ENCODE measurements around the gene BTD. TPM values are rescaled to one million over a fixed set of nuclear protein-coding genes. Genes with fewer than 3 reads are reported as not detected.
A peak's percentile ranks its signal among the peaks of the same experiment; 100 is the strongest.

BTD gene
- total and polyA plus RNA-seq, 7 donors, result 6.6 to 35.5 (median 23.5) TPM

GRCh38 chr3:15660055-15660935, 58.8 kb downstream of the BTD start:
- H3K9me3 ChIP-seq, result peaks cover 0 to 14% (median 12%) of the 10 kb centered on the region in 4 donors
- no peak overlapping the region for H3K4me3 ChIP-seq
- TF ChIP-seq POLR2A (IDR thresholded peaks at IDR 0.05), result no peak
- no peak for TF ChIP-seq EP300 (IDR thresholded peaks at IDR 0.05)
- TF ChIP-seq POLR2AphosphoS5 (IDR thresholded peaks at IDR 0.05), result no peak
- 60 to 78% methylated on average over 7 of the region's 7 CpGs for WGBS, 2 donors
- DNase-seq, result no peak
- no peaks in the 10 kb centered on the region for H3K36me3 ChIP-seq
- H3K27ac ChIP-seq, result no peak overlapping the region
- intact Hi-C loops (cut with DNase I), result no loop called here
- H3K4me1 ChIP-seq, result peaks cover 0 to 8% (median 0%) of the 10 kb centered on the region in 4 donors
- H3K27me3 ChIP-seq, result no peaks in the 10 kb centered on the region

- WGBS, 2 donors, result 94 to 95% methylated on average over 1 of the region's 1 CpG
These were observed 62.6 kb downstream of the BTD start for GRCh38 chr3:15664144-15664543.

GRCh38 chr3:15665510-15666150, 64.1 kb downstream of the BTD start:
- H3K36me3 ChIP-seq, result peaks cover 0 to 33% (median 0%) of the 10 kb centered on the region in 4 donors
- H3K4me3 ChIP-seq, result no peak overlapping the region
- intact Hi-C loops (cut with DNase I), result no loop called here
- WGBS, 2 donors, result 94 to 97% methylated on average over 5 of the region's 5 CpGs
- peaks cover 0 to 6% (median 0%) of the 10 kb centered on the region in 4 donors for H3K4me1 ChIP-seq
- no peaks in the 10 kb centered on the region for H3K27me3 ChIP-seq
- TF ChIP-seq CTCF (IDR thresholded peaks at IDR 0.05), result no peak
- TF ChIP-seq POLR2A (IDR thresholded peaks at IDR 0.05), result no peak
- TF ChIP-seq POLR2AphosphoS5 (IDR thresholded peaks at IDR 0.05), result no peak
- no peak for TF ChIP-seq EP300 (IDR thresholded peaks at IDR 0.05)
- no peak for DNase-seq
- H3K9me3 ChIP-seq, result no peaks in the 10 kb centered on the region
- no peak overlapping the region for H3K27ac ChIP-seq

More at GRCh38 chr3:15664144-15664543, 62.6 kb downstream of the BTD start:
- DNase-seq, result no peak
- TF ChIP-seq CTCF (IDR thresholded peaks at IDR 0.05) (no peak), POLR2AphosphoS5 (IDR thresholded peaks at IDR 0.05) (no peak), POLR2A (IDR thresholded peaks at IDR 0.05) (no peak), EP300 (IDR thresholded peaks at IDR 0.05) (no peak)
- Histone ChIP-seq H3K27me3 (no peaks in the 10 kb centered on the region), H3K9me3 (no peaks in the 10 kb centered on the region), H3K27ac (peak overlapping the region in 2 of 4 donors; percentile 39 to 52), H3K4me1 (peaks cover 0 to 8% (median 0%) of the 10 kb centered on the region in 4 donors), H3K36me3 (peaks cover 0 to 19% (median 0%) of the 10 kb centered on the region in 4 donors), H3K4me3 (no peak overlapping the region)
- intact Hi-C loops (cut with DNase I), result no loop called here

- TF ChIP-seq POLR2AphosphoS5 (IDR thresholded peaks at IDR 0.05), result no peak
- TF ChIP-seq EP300 (IDR thresholded peaks at IDR 0.05), result no peak
- TF ChIP-seq POLR2A (IDR thresholded peaks at IDR 0.05), result no peak
- TF ChIP-seq CTCF (IDR thresholded peaks at IDR 0.05), result no peak
- 90 to 96% methylated on average over 5 of the region's 5 CpGs for WGBS, 2 donors
- peaks cover 0 to 4% (median 0%) of the 10 kb centered on the region in 4 donors for H3K4me1 ChIP-seq
- no peak for DNase-seq
- H3K27me3 ChIP-seq, result no peaks in the 10 kb centered on the region
- no peaks in the 10 kb centered on the region for H3K9me3 ChIP-seq
- intact Hi-C loops (cut with DNase I), result no loop called here
- no peak overlapping the region for H3K4me3 ChIP-seq
- peaks cover 0 to 33% (median 0%) of the 10 kb centered on the region in 4 donors for H3K36me3 ChIP-seq
- no peak overlapping the region for H3K27ac ChIP-seq
These were observed 64.7 kb downstream of the BTD start for GRCh38 chr3:15666277-15666676.

GRCh38 chr3:15667484-15667883, 65.9 kb downstream of the BTD start:
- TF ChIP-seq EP300 (IDR thresholded peaks at IDR 0.05), result no peak
- TF ChIP-seq CTCF (IDR thresholded peaks at IDR 0.05), result no peak
- DNase-seq, result no peak
- Histone ChIP-seq H3K27me3 (no peaks in the 10 kb centered on the region), H3K4me1 (peaks cover 0 to 4% (median 0%) of the 10 kb centered on the region in 4 donors), H3K9me3 (no peaks in the 10 kb centered on the region), H3K36me3 (peaks cover 0 to 43% (median 1%) of the 10 kb centered on the region in 4 donors), H3K27ac (no peak overlapping the region), H3K4me3 (no peak overlapping the region)
- intact Hi-C loops (cut with DNase I), result no loop called here
- WGBS, 2 donors, result 63 to 92% methylated on average over 3 of the region's 3 CpGs
